Measurements from ENCODE around the gene ALKBH2.
"Not testable (repeated sequence)": the region's sequence is repeated elsewhere in the genome, so short reads cannot be mapped to it uniquely, and the experiment has no call there.

The ALKBH2 gene

GRCh38 chr12:109065853-109066193 is 27.4 kb downstream of the ALKBH2 start:
- no peak for DNase-seq

DNA sequence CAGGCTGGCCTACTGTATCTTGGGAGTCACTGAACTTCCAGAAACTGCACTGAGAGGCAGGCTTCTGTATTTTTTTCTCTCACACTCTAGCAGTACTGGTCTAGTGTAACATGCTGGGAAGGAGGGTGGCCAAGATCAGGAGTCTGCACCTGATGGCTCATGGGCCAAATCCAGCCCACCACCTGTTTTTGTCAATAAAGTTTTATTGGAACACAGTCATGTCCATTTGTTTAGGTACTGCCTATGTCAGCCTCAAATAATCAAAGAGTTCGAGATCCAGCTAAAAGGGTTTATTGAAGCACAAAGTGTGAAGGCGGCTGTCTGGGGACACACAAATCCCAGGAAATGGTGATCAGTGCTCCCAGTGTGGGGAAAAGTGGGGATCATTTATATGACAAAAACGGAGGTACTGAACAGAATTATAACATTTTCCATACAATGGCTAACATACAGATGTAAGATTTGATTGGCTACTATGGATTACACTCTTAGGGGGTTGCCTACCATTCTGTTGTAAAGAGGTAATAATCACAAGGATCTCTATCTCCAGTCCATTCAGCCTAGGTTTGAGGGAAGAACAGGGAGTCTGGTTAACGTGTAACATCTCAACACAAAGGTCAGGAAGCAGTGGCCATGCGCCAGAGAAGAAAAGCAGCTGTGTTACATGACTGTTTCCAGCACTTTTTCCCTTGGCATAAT is 28.0 kb downstream of the ALKBH2 start:
- no peak for DNase-seq

- no peak for DNase-seq
Measured at GRCh38 chr12:109064143-109064542, 29.1 kb downstream of the ALKBH2 start.

DNA sequence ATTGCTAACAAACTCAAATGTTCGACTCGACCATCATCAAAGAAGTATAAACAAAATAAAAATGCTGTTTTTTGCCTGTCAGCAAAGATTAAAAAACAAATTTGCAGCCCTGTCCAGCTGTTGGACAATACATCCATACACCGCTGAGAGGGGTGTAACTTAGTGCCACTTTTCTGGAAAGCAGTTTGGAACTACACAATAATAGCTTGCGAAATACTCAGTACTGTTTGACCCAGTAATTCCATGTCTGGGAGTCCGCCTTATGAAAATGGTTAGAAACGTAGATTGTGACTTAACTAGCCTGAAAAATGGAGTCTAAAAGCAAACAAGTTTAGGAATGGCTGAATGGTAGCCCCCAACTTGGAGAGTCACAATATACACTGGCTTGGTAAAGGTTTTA is 34.5 kb downstream of the ALKBH2 start:
- DNase-seq: no peak

DNA sequence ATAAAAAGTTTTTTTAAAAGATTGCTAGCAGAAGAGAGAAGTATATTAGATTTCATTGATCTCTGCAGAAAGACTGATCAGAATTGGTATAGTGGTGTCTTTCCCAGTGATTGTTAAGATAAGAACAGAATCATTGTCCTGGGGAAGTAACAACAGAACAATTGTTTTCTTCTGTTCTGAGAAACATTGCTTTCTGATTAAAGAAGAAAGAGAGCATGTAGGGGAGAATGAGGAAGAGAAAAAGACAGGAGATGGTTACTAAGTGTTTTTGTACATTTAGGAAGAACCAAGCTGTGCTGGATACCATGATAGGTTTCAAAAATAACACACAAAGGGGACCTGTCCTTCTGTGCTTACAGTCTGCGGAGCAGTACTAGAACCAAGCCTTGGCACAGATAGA is 35.9 kb downstream of the ALKBH2 start:
- no peak for DNase-seq

GRCh38 chr12:109056891-109057290 is 36.4 kb downstream of the ALKBH2 start:
- no peak for DNase-seq

GRCh38 chr12:109054520-109054919 is 38.8 kb downstream of the ALKBH2 start:
- no peak for DNase-seq

DNA sequence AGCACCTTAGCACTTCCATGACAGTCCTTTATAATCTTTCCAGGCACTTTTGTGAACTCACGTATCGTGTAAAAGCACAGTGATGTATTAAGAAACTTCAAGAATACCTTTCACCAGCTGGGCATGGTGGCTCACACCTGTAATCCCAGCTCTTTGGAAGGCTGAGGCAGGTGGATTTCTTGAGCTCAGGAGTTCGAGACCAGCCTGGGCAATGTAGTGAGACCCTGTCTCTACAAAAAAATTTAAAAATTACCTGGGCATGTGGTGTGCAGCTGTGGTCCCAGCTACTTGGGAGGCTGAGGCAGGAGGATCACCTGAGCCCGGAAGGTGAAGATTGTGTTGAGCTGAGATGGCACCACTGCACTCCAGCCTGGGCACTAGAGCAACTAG is 39.2 kb downstream of the ALKBH2 start:
- DNase-seq: not testable (repeated sequence)

DNA sequence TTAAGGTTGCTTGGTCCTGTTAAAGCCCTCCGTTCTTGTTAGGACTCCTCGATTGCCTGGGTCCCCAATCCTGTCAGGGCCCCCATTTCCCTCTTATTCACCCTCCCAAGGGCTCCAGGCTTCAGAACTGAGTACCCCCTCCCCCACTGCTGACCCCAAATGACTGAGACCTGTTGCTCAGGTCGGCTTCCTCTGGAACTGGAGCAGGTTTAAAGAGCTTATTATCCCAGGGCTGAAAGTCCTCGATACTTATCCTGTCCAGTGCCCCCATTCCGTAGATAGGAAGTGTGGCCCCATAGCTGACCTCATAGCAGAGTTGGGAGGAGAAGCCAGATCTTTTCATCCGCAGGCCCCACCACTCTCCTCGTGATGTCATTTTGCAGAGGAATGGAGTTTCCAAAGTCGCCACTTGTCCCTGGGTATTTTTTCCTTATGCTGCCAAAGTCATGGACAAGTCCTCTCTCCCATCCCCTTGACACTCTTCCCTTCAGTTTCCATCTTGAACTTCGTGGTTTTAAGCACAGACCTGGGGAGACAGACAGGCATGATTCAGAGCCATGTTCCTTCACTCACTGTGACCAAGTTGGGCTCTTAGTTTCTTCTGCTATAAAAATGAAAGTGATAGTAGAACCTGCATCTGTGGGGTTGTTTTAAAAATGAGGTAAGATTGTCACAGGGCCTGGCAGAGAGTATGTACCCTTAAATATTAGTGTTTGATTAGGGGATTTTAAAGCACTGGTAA is 39.7 kb downstream of the ALKBH2 start:
- DNase-seq: peak; percentile 28

DNA sequence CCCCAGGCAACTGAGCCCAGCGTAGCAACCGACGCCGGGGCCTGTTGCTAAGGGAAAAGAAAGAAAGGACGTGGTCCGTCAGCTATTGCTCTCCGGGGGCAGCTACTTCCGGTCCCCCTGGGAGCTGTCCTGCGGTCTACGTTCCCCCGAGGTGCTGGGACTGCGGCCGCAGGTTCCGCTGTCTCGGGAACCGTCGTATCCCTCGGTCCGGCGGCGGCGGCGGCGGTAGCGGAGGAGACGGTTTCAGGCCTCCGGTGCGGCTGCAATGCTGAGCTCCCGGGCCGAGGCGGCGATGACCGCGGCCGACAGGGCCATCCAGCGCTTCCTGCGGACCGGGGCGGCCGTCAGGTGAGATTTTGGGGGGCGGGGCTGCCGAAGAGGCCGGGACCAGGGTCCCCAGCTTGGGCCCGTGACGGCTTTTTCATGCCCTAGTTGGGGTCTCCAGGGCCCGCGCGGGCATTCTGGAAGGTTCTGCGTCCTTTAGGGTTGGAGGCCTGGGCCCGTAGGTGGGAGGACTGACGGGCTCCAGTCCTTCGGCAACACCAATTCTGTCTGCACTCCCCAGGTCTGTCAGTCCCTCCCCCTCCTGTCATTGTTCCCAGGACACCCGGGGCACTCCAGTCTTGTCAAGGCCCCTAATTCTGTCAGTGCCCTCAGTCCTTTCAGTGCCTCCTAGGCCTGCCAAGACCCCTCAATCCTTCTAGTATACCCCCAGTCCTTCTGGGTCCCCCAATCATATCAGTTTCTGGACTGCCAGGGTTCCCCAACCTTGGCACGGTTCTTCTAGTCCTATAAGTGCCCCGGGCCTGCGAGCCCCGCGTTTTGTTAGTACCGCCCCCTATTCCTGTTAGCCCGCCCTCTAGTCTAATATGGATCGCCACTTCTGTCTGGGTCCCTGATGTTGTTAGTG is 40.6 kb downstream of the ALKBH2 start, which contains the start of gene USP30:
TSS of gene USP30 (plus strand) at position 163 of the 910 bp plus-strand sequence. CDS start at position 266, 103 bp downstream.
- DNase-seq: peak; percentile 92

- no peak for DNase-seq
Measured at GRCh38 chr12:109052097-109052413, 41.2 kb downstream of the ALKBH2 start.

DNA sequence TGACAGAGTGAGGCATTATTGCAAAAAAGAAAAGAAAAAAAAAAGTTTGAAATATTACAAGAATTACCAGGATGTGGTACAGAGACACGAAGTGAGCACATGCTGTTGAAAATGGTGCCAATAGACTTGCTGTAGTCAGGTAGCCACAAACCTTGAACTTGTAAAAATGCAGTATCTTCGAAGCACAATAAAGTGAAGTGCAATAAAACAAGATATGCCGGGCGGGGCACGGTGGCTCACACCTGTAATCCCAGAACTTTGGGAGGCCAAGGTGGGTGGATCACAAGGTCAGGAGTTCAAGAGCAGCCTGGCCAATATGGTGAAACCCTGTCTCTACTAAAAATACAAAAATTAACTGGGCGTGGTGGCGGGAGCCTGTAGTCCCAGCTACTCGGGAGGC is 43.5 kb downstream of the ALKBH2 start:
- not testable (repeated sequence) for DNase-seq

DNA sequence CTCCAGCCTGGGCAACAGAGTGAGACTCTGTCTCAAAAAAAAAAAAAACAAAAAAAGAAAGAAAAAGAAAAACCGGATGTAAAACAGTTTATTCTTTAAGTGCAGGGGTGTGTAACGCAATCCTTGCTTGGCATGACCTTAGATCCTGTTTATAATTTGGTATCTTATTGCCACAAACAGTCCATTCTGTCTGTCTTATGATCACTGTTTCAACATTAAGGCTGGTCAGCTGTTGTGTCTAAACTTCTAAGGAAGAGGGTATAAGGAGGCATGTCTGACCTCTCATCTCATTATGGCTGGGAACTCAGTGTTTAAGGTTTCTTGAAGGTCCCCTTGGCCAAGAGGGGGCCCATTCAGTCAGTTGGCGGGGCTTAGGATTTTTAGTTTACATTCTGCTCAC is 44.6 kb downstream of the ALKBH2 start:
- DNase-seq: not testable (repeated sequence)

- DNase-seq: no peak
Measured at GRCh38 chr12:109047081-109047805, 46.0 kb downstream of the ALKBH2 start.

GRCh38 chr12:109044241-109044640 is 49.0 kb downstream of the ALKBH2 start:
- no peak for DNase-seq
